ENCODE measurements around the gene CCDC6.
A peak's percentile ranks its signal among the peaks of the same experiment; 100 is the strongest.
"Not testable (repeated sequence)": the region's sequence is repeated elsewhere in the genome, so short reads cannot be mapped to it uniquely, and the experiment has no call there.

Gene CCDC6

GRCh38 chr10:59906417-59907202 lies at the start of gene CCDC6:
Gene CCDC6 (minus strand): TSS chr10:59906556. CDS start chr10:59906424, 132 bp downstream.
- DNase-seq (ENCODE audit: low read depth): peak; percentile 87

GRCh38 chr10:59954296-59954695 lies 47.9 kb upstream of the CCDC6 start:
- no peak for DNase-seq (ENCODE audit: low read depth)

GRCh38 chr10:59953711-59954110 lies 47.4 kb upstream of the CCDC6 start:
- not testable (repeated sequence) for DNase-seq (ENCODE audit: low read depth)

- DNase-seq (ENCODE audit: low read depth): no peak
Measured at GRCh38 chr10:59950105-59950504, 43.7 kb upstream of the CCDC6 start.

GRCh38 chr10:59949608-59950007 lies 43.3 kb upstream of the CCDC6 start:
- no peak for DNase-seq (ENCODE audit: low read depth)

GRCh38 chr10:59945991-59946390 lies 39.6 kb upstream of the CCDC6 start:
- DNase-seq (ENCODE audit: low read depth): no peak

- DNase-seq (ENCODE audit: low read depth): no peak
Measured at GRCh38 chr10:59945590-59945989, 39.2 kb upstream of the CCDC6 start.

GRCh38 chr10:59944339-59944935 lies 38.1 kb upstream of the CCDC6 start:
- no peak for DNase-seq (ENCODE audit: low read depth)

GRCh38 chr10:59942556-59942955 lies 36.2 kb upstream of the CCDC6 start:
- DNase-seq (ENCODE audit: low read depth): no peak

GRCh38 chr10:59937720-59938119 lies 31.4 kb upstream of the CCDC6 start:
- no peak for DNase-seq (ENCODE audit: low read depth)

GRCh38 chr10:59934701-59935100 lies 28.3 kb upstream of the CCDC6 start:
- no peak for DNase-seq (ENCODE audit: low read depth)

GRCh38 chr10:59930788-59931521 lies 24.6 kb upstream of the CCDC6 start:
- DNase-seq (ENCODE audit: low read depth): not testable (repeated sequence)

GRCh38 chr10:59926086-59926485 lies 19.7 kb upstream of the CCDC6 start:
- no peak for DNase-seq (ENCODE audit: low read depth)

- DNase-seq (ENCODE audit: low read depth): no peak
Measured at GRCh38 chr10:59922907-59923306, 16.6 kb upstream of the CCDC6 start.

GRCh38 chr10:59917922-59918321 lies 11.6 kb upstream of the CCDC6 start:
- DNase-seq (ENCODE audit: low read depth): no peak

GRCh38 chr10:59913547-59914237 lies 7.3 kb upstream of the CCDC6 start:
- DNase-seq (ENCODE audit: low read depth): no peak

GRCh38 chr10:59910867-59911266 lies 4.5 kb upstream of the CCDC6 start:
- no peak for DNase-seq (ENCODE audit: low read depth)

GRCh38 chr10:59909815-59910214 lies 3.5 kb upstream of the CCDC6 start:
- DNase-seq (ENCODE audit: low read depth): no peak

- DNase-seq (ENCODE audit: low read depth): no peak
Measured at GRCh38 chr10:59908808-59909143, 2.4 kb upstream of the CCDC6 start.

- DNase-seq (ENCODE audit: low read depth): peak; percentile 79
Measured at GRCh38 chr10:59907918-59908807, 1.8 kb upstream of the CCDC6 start.

- no peak for DNase-seq (ENCODE audit: low read depth)
Measured at GRCh38 chr10:59907537-59907917, 1.2 kb upstream of the CCDC6 start.
